Esophagus muscularis mucosa (tissue), 4 donors: ENCODE measurements around the gene MYO7B. TPM values are rescaled to one million over a fixed set of nuclear protein-coding genes. Genes with fewer than 3 reads are reported as not detected.
"Not testable (repeated sequence)": the region's sequence is repeated elsewhere in the genome, so short reads cannot be mapped to it uniquely, and the experiment has no call there.

Source experiments
- DNase-seq: peaks from one replicate; pipeline ENCODE4 v3.0.0-alpha.2; 2017; ENCODE audit errors: extremely low spot score
- H3K27ac ChIP-seq, 4 donors: fragments of 200-600 bp; sonication (generic); replicated peaks in 1 of 4; 1 replicate in 3 of 4; 2 replicates in 1 of 4; pipeline ENCODE4 v1.5.1; 2016 to 2019; ENCODE audit warnings: mild to moderate bottlenecking in 1 of 4
- H3K27me3 ChIP-seq, 4 donors: fragments of 200-600 bp; sonication (generic); one replicate each; pipeline versions ENCODE4 v1.5.1 to v1.6.0; 2016 to 2019
- H3K36me3 ChIP-seq, 4 donors: fragments of 200-600 bp; sonication (generic); one replicate each; pipeline ENCODE4 v1.5.1; 2016 to 2019
- H3K4me1 ChIP-seq, 4 donors: fragments of 200-600 bp; sonication (generic); one replicate each; pipeline ENCODE4 v1.5.1; 2016 to 2019
- H3K4me3 ChIP-seq, 4 donors: fragments of 200-600 bp; sonication (generic); 1 replicate in 2 of 4; 2 replicates in 2 of 4; pipeline ENCODE4 v1.5.1; 2016 to 2019; ENCODE audit warnings: mild to moderate bottlenecking in 4 of 4, moderate library complexity in 1 of 4
- H3K9me3 ChIP-seq, 4 donors: fragments of 200-600 bp; sonication (generic); 1 replicate in 3 of 4; 2 replicates in 1 of 4; pipeline ENCODE4 v1.5.1; 2016 to 2019
- CTCF ChIP-seq, 3 experiments: fragments of 200-600 bp in 2 of 3; fragments of 450-650 bp in 1 of 3; sonication (generic) in 2 of 3; IDR thresholded peaks; one replicate each; pipeline ENCODE4 v1.5.1; 2017 to 2019; ENCODE audit warnings: antibody characterized with exemption in 3 of 3, mild to moderate bottlenecking in 2 of 3, moderate library complexity in 1 of 3
- EP300 ChIP-seq: sonication (generic); formaldehyde crosslinking; IDR thresholded peaks from one replicate; pipeline ENCODE4 v1.6.1; 2017; ENCODE audit warnings: antibody characterized with exemption
- POLR2A ChIP-seq: fragments of 450-650 bp; IDR thresholded peaks from one replicate; pipeline ENCODE4 v1.6.1; 2017; ENCODE audit warnings: antibody characterized with exemption, moderate library complexity, mild to moderate bottlenecking, low read depth
- POLR2AphosphoS5 ChIP-seq, 2 donors: sonication (generic); formaldehyde crosslinking; IDR thresholded peaks; one replicate each; pipeline ENCODE4 v1.6.1; 2017; ENCODE audit warnings: antibody characterized with exemption in 2 of 2
- WGBS: methylation state at CpG from one replicate; pipeline ENCODE4 v1.1.5; 2018; 5-methylcytosine and 5-hydroxymethylcytosine counted together
- intact Hi-C: fragments of 100-400 bp; cut with DNase I; formaldehyde crosslinking; loops from one replicate; pipeline ENCODE4 v1.15.1; 2023
- total RNA-seq, 4 donors: library from RNA; depleted of rRNA; stranded (reverse); fragments of >200 nt; gene quantifications; one replicate each; pipeline versions ENCODE4 v1.1.0 to v1.2.1, GENCODE V29; 2016

Gene MYO7B
- total RNA-seq, 4 donors from 2014 or later, result 0.19 to 0.98 (median 0.33) TPM; not detected in 1

DNA sequence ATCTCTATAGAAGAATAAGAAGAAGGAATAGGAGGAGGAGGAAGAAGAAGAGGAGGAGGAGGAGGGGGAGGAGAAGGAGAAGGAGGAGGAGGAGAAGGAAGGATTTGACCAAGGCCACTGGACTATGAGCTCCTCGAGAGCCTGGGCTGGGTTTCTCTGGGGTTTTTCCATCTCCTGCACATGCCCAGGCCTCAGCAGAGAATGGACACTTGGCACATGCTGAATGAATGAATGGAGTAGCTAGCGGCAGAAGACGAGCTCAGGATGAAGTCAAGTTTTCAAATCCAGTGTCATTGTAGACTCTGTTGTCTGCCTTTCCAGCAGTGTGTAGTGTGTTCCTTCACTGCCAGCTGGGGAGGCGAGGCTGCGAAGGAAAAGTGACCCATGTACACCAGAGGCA is 2.2 kb downstream of the MYO7B start:
- WGBS, result 92% methylated on average over 5 of the region's 5 CpGs
- H3K9me3 ChIP-seq, result no peaks in the 10 kb centered on the region
- H3K27ac ChIP-seq, result no peak overlapping the region
- intact Hi-C loops, result no loop called here
- TF ChIP-seq POLR2A, result no peak
- no peak for TF ChIP-seq CTCF (IDR thresholded peaks at IDR 0.05)
- TF ChIP-seq EP300, result no peak
- no peak for TF ChIP-seq POLR2AphosphoS5 (IDR thresholded peaks at IDR 0.05)
- H3K36me3 ChIP-seq, result no peaks in the 10 kb centered on the region
- H3K27me3 ChIP-seq, result peaks cover 0 to 7% (median 0%) of the 10 kb centered on the region in 4 donors
- H3K4me3 ChIP-seq, result no peak overlapping the region
- peak; percentile 81 for DNase-seq
- H3K4me1 ChIP-seq, result peaks cover 0 to 3% (median 0%) of the 10 kb centered on the region in 4 donors

GRCh38 chr2:127541809-127542208 is 6.3 kb downstream of the MYO7B start:
- TF ChIP-seq EP300, result no peak
- no peak for TF ChIP-seq POLR2A
- no peaks in the 10 kb centered on the region for H3K9me3 ChIP-seq
- intact Hi-C loops, result no loop called here
- DNase-seq, result no peak
- no peak overlapping the region for H3K4me3 ChIP-seq
- H3K4me1 ChIP-seq, result peaks cover 0 to 3% (median 0%) of the 10 kb centered on the region in 4 donors
- H3K27me3 ChIP-seq, result peaks cover 0 to 3% (median 0%) of the 10 kb centered on the region in 4 donors
- WGBS, result 93% methylated on average over 3 of the region's 7 CpGs
- no peak overlapping the region for H3K27ac ChIP-seq
- no peaks in the 10 kb centered on the region for H3K36me3 ChIP-seq

- TF ChIP-seq POLR2AphosphoS5 (IDR thresholded peaks at IDR 0.05) (no peak), EP300 (no peak), CTCF (IDR thresholded peaks at IDR 0.05) (no peak), POLR2A (no peak)
- 88% methylated on average over 3 of the region's 3 CpGs for WGBS
- no peaks in the 10 kb centered on the region for H3K36me3 ChIP-seq
- no peak overlapping the region for H3K27ac ChIP-seq
- H3K4me3 ChIP-seq, result no peak overlapping the region
- DNase-seq, result peak; percentile 75
- intact Hi-C loops, result no loop called here
- peaks cover 0 to 3% (median 0%) of the 10 kb centered on the region in 4 donors for H3K27me3 ChIP-seq
- H3K9me3 ChIP-seq, result no peaks in the 10 kb centered on the region
- H3K4me1 ChIP-seq, result peaks cover 0 to 3% (median 0%) of the 10 kb centered on the region in 4 donors
Measured at GRCh38 chr2:127542231-127542630, 6.7 kb downstream of the MYO7B start.

- H3K36me3 ChIP-seq, H3K9me3 ChIP-seq, H3K27ac ChIP-seq, H3K4me1 ChIP-seq, H3K27me3 ChIP-seq, intact Hi-C loops, H3K4me3 ChIP-seq, DNase-seq: not testable (repeated sequence)
- WGBS, result 66% methylated on average over 8 of the region's 8 CpGs
Measured at GRCh38 chr2:127543013-127543501, 7.6 kb downstream of the MYO7B start.

DNA sequence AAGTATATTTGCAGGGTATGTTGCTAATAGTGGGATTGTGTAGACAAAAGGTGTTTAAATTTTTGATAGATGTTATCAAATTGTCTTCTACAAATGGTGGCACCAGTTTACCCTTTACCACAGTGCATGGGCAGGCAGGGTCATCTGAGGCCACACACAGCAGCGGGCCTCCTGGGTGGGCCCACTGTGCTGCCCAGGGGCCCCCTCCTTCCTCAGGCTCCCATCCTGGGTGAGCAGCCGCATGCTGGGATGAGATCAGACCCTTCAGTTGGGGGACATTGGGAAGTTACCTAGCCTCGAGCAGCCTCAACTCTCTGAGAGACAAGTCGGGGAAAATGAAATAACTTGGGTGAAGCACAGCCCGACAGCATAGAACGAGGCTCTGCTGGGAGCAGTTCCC is 9.7 kb downstream of the MYO7B start:
- no peak overlapping the region for H3K4me3 ChIP-seq
- no peak overlapping the region for H3K27ac ChIP-seq
- no peaks in the 10 kb centered on the region for H3K9me3 ChIP-seq
- WGBS, result 53% methylated on average over 6 of the region's 6 CpGs
- no peaks in the 10 kb centered on the region for H3K36me3 ChIP-seq
- DNase-seq, result no peak
- no peak for TF ChIP-seq POLR2AphosphoS5 (IDR thresholded peaks at IDR 0.05)
- TF ChIP-seq POLR2A, result no peak
- no peak for TF ChIP-seq EP300
- TF ChIP-seq CTCF (IDR thresholded peaks at IDR 0.05), result no peak
- peaks cover 0 to 3% (median 0%) of the 10 kb centered on the region in 4 donors for H3K4me1 ChIP-seq
- intact Hi-C loops, result no loop called here
- H3K27me3 ChIP-seq, result peaks cover 0 to 3% (median 0%) of the 10 kb centered on the region in 4 donors

GRCh38 chr2:127545796-127546195 is 10.3 kb downstream of the MYO7B start:
- Histone ChIP-seq H3K27ac (no peak overlapping the region), H3K4me3 (no peak overlapping the region), H3K27me3 (peaks cover 0 to 3% (median 0%) of the 10 kb centered on the region in 4 donors), H3K4me1 (peaks cover 0 to 3% (median 0%) of the 10 kb centered on the region in 4 donors), H3K36me3 (no peaks in the 10 kb centered on the region), H3K9me3 (no peaks in the 10 kb centered on the region)
- no CpG with 5 or more reads among the region's 1 CpG for WGBS
- intact Hi-C loops, result no loop called here
- TF ChIP-seq EP300 (no peak), CTCF (IDR thresholded peaks at IDR 0.05) (no peak), POLR2AphosphoS5 (IDR thresholded peaks at IDR 0.05) (no peak), POLR2A (no peak)
- DNase-seq, result no peak
